ENCODE measurements around the gene CLSTN3. TPM values are rescaled to one million over a fixed set of nuclear protein-coding genes. Genes with fewer than 3 reads are reported as not detected.

The CLSTN3 gene
- total RNA-seq, 1 experiment from 2014 or later, result 111 TPM

- no peak for TF ChIP-seq CTCF (conservative IDR thresholded peaks at IDR 0.05)
- Histone ChIP-seq H3F3A (ENCODE audit: insufficient read depth, low read depth) (peaks cover 6% of the 10 kb centered on the region; the same call in 1 of the 2 replicates), H3K9me3 (ENCODE audit: insufficient read depth, low read depth) (no peaks in the 10 kb centered on the region), H3K4me1 (replicated peaks; ENCODE audit: insufficient read depth) (peaks cover 19% of the 10 kb centered on the region), H4K20me1 (ENCODE audit: insufficient read depth) (no peaks in the 10 kb centered on the region), H3K4me2 (peak overlapping the region; percentile 98), H3K27me3 (ENCODE audit: insufficient read depth, low read depth) (no peaks in the 10 kb centered on the region), H3K27ac (no peak overlapping the region), H3K79me2 (ENCODE audit: low read depth) (peaks cover 5% of the 10 kb centered on the region; the same call in 1 of the 2 replicates), H3K9me2 (ENCODE audit: insufficient read depth) (no peaks in the 10 kb centered on the region), H2AFZ (peak overlapping the region; percentile 73; the same call in 1 of the 2 replicates), H3K36me3 (ENCODE audit: low read depth) (peaks cover 6% of the 10 kb centered on the region; the same call in 1 of the 2 replicates), H3K4me3 (peak overlapping the region; percentile 66)
- BruUV-seq (replicated peaks), result no TSS peak
- ChIA-PET CTCF (interaction anchor here (0.5 to 0.7 kb wide), 2 partner anchors 206 to 304 kb away, joined by 3 to 4 read pairs; no protein-coding TSS in a partner anchor), POLR2A (ENCODE audit: unreplicated experiment) (interaction anchor here (0.6 kb wide), 1 partner anchor 23 kb away, joined by 8 read pairs; no protein-coding TSS in a partner anchor)
- intact Hi-C loops (cut with micrococcal nuclease; ENCODE audit: unreplicated experiment), result no loop called here
- DNase-seq, result peak in 1 of 2 experiments; percentile 37
Observed at GRCh38 chr12:7131502-7131866, 1.3 kb downstream of the CLSTN3 start.

- peaks cover 17% of the 10 kb centered on the region for H3K36me3 ChIP-seq (ENCODE audit: low read depth)
- POLR2A ChIA-PET (ENCODE audit: unreplicated experiment), result no interaction called here
- peaks cover 5% of the 10 kb centered on the region; the same call in 1 of the 2 replicates for H3K79me2 ChIP-seq (ENCODE audit: low read depth)
- no peak overlapping the region for H3K4me2 ChIP-seq
- no peaks in the 10 kb centered on the region for H3K9me2 ChIP-seq (ENCODE audit: insufficient read depth)
- H3K9me3 ChIP-seq (ENCODE audit: insufficient read depth, low read depth), result no peaks in the 10 kb centered on the region
- no TSS peak for BruUV-seq (replicated peaks)
- H3K4me3 ChIP-seq, result no peak overlapping the region
- TF ChIP-seq CTCF (conservative IDR thresholded peaks at IDR 0.05), result no peak
- no peak for TF ChIP-seq EZH2 (IDR thresholded peaks at IDR 0.05; ENCODE audit: low read depth)
- H3K27ac ChIP-seq, result no peak overlapping the region
- H3K27me3 ChIP-seq (ENCODE audit: insufficient read depth, low read depth), result no peaks in the 10 kb centered on the region
- no peaks in the 10 kb centered on the region for H4K20me1 ChIP-seq (ENCODE audit: insufficient read depth)
- no peak for DNase-seq
- no peak overlapping the region for H2AFZ ChIP-seq
- peaks cover 6% of the 10 kb centered on the region; the same call in 1 of the 2 replicates for H3F3A ChIP-seq (ENCODE audit: insufficient read depth, low read depth)
- peaks cover 12% of the 10 kb centered on the region for H3K4me1 ChIP-seq (replicated peaks; ENCODE audit: insufficient read depth)
- intact Hi-C loops (cut with micrococcal nuclease; ENCODE audit: unreplicated experiment), result no loop called here
- CTCF ChIA-PET, result interaction anchor here (0.8 kb wide), 1 partner anchor 584 kb away, joined by 3 read pairs; no protein-coding TSS in a partner anchor
Observed at GRCh38 chr12:7134396-7135166, 4.4 kb downstream of the CLSTN3 start.

- intact Hi-C loops (cut with micrococcal nuclease; ENCODE audit: unreplicated experiment), result no loop called here
- H3K36me3 ChIP-seq (ENCODE audit: low read depth), result peaks cover 17% of the 10 kb centered on the region
- peaks cover 8% of the 10 kb centered on the region for H3K4me1 ChIP-seq (replicated peaks; ENCODE audit: insufficient read depth)
- ChIA-PET POLR2A (ENCODE audit: unreplicated experiment) (interaction anchor here (0.6 to 0.7 kb wide), 2 partner anchors 10 to 490 kb away, joined by 4 read pairs; no protein-coding TSS in a partner anchor), CTCF (no interaction called here)
- no peaks in the 10 kb centered on the region for H3F3A ChIP-seq (ENCODE audit: insufficient read depth, low read depth)
- no peak overlapping the region for H3K4me3 ChIP-seq
- H3K4me2 ChIP-seq, result no peak overlapping the region
- no peak overlapping the region for H2AFZ ChIP-seq
- TF ChIP-seq CTCF (conservative IDR thresholded peaks at IDR 0.05) (no peak), EZH2 (IDR thresholded peaks at IDR 0.05; ENCODE audit: low read depth) (no peak)
- BruUV-seq (replicated peaks), result no TSS peak
- DNase-seq, result no peak
- no peaks in the 10 kb centered on the region for H4K20me1 ChIP-seq (ENCODE audit: insufficient read depth)
- H3K27ac ChIP-seq, result no peak overlapping the region
- H3K79me2 ChIP-seq (ENCODE audit: low read depth), result peaks cover 5% of the 10 kb centered on the region; the same call in 1 of the 2 replicates
- H3K9me2 ChIP-seq (ENCODE audit: insufficient read depth), result no peaks in the 10 kb centered on the region
- no peaks in the 10 kb centered on the region for H3K9me3 ChIP-seq (ENCODE audit: insufficient read depth, low read depth)
- H3K27me3 ChIP-seq (ENCODE audit: insufficient read depth, low read depth), result no peaks in the 10 kb centered on the region
Observed at GRCh38 chr12:7136071-7136470, 5.9 kb downstream of the CLSTN3 start.
